H9 (cell line): ENCODE measurements around the gene BLVRB. TPM values are rescaled to one million over a fixed set of nuclear protein-coding genes. Genes with fewer than 3 reads are reported as not detected.

ENCODE experiments used
- DNase-seq: peaks from one replicate; pipeline ENCODE4 v3.0.0-alpha.2; 2017
- H2AFZ ChIP-seq: one replicate; pipeline ENCODE4 v1.6.1; 2013; ENCODE audit warnings: mild to moderate bottlenecking, low read length, control low read depth, moderate library complexity
- H2AK5ac ChIP-seq: 2 replicates; pipeline ENCODE4 v1.6.1; 2013; ENCODE audit warnings: low read length, control low read depth, mixed read lengths; ENCODE audit not compliant: insufficient read length
- H2BK120ac ChIP-seq: one replicate; pipeline ENCODE4 v1.6.1; 2013; ENCODE audit warnings: low read depth, mild to moderate bottlenecking, low read length, control low read depth, inconsistent platforms; ENCODE audit not compliant: poor library complexity, severe bottlenecking
- H2BK12ac ChIP-seq: 2 replicates; pipeline ENCODE4 v1.6.1; 2013; ENCODE audit warnings: low read length, control low read depth, mixed read lengths, low read depth; ENCODE audit not compliant: insufficient read length
- H2BK15ac ChIP-seq: 2 replicates; pipeline ENCODE4 v1.6.1; 2013; ENCODE audit warnings: low read depth, low read length, control low read depth
- H2BK20ac ChIP-seq: one replicate; pipeline ENCODE4 v1.6.1; 2013; ENCODE audit warnings: low read depth, mild to moderate bottlenecking, low read length, control low read depth, inconsistent platforms; ENCODE audit not compliant: poor library complexity, severe bottlenecking
- H2BK5ac ChIP-seq: 2 replicates; pipeline ENCODE4 v1.6.1; 2013; ENCODE audit warnings: low read length, control low read depth, mixed read lengths; ENCODE audit not compliant: insufficient read length
- H3K14ac ChIP-seq: 2 replicates; pipeline ENCODE4 v1.6.1; 2013; ENCODE audit warnings: low read length, control low read depth; ENCODE audit not compliant: insufficient read depth
- H3K18ac ChIP-seq: 2 replicates; pipeline ENCODE4 v1.6.1; 2013; ENCODE audit warnings: low read depth, mild to moderate bottlenecking, mixed read lengths, low read length, control low read depth; ENCODE audit not compliant: insufficient read length
- H3K23ac ChIP-seq: 2 replicates; pipeline ENCODE4 v1.6.1; 2013; ENCODE audit warnings: low read length, control low read depth, mixed read lengths, low read depth; ENCODE audit not compliant: insufficient read length
- H3K23me2 ChIP-seq: 2 replicates; pipeline ENCODE4 v1.6.1; 2013; ENCODE audit warnings: low read depth, mild to moderate bottlenecking, mixed read lengths, low read length, control low read depth; ENCODE audit not compliant: insufficient read length, poor library complexity, severe bottlenecking
- H3K27ac ChIP-seq: 2 replicates; pipeline ENCODE4 v1.5.1; 2013; ENCODE audit warnings: low read length, control low read depth, mixed read lengths, low read depth; ENCODE audit not compliant: insufficient read length
- H3K27me3 ChIP-seq: 2 replicates; pipeline ENCODE4 v1.6.1; 2013; ENCODE audit warnings: low read length, control low read depth, inconsistent platforms; ENCODE audit not compliant: insufficient read depth
- H3K4ac ChIP-seq: 2 replicates; pipeline ENCODE4 v1.6.1; 2013; ENCODE audit warnings: low read depth, mild to moderate bottlenecking, control low read depth, inconsistent platforms, low read length, moderate library complexity
- H3K4me1 ChIP-seq: 2 replicates; pipeline ENCODE4 v1.6.1; 2013; ENCODE audit warnings: low read length, control low read depth, inconsistent platforms; ENCODE audit not compliant: insufficient read depth
- H3K4me2 ChIP-seq: 2 replicates; pipeline ENCODE4 v1.6.1; 2013; ENCODE audit warnings: low read length, control low read depth, mixed read lengths; ENCODE audit not compliant: insufficient read length, insufficient read depth
- H3K56ac ChIP-seq: 2 replicates; pipeline ENCODE4 v1.6.1; 2013; ENCODE audit warnings: low read depth, mild to moderate bottlenecking, mixed read lengths, low read length, control low read depth; ENCODE audit not compliant: insufficient read length
- H3K79me1 ChIP-seq: 2 replicates; pipeline ENCODE4 v1.6.1; 2013; ENCODE audit warnings: low read depth, mild to moderate bottlenecking, moderate library complexity, low read length, control low read depth, inconsistent platforms; ENCODE audit not compliant: insufficient read depth, poor library complexity, severe bottlenecking
- H3K79me2 ChIP-seq: 2 replicates; pipeline ENCODE4 v1.6.1; 2013; ENCODE audit warnings: low read length, control low read depth, inconsistent platforms; ENCODE audit not compliant: insufficient read depth
- H3K9ac ChIP-seq: 2 replicates; pipeline ENCODE4 v1.6.1; 2013; ENCODE audit warnings: low read length, control low read depth, mixed read lengths; ENCODE audit not compliant: insufficient read length; ENCODE audit errors: extremely low read depth
- H3K9me3 ChIP-seq: one replicate; pipeline ENCODE4 v1.6.1; 2013; ENCODE audit warnings: low read depth, low read length, inconsistent platforms; ENCODE audit not compliant: control insufficient read depth
- H3T11ph ChIP-seq: one replicate; pipeline ENCODE4 v1.6.1; 2013; ENCODE audit warnings: mild to moderate bottlenecking, low read length, control low read depth, inconsistent platforms
- H4K20me1 ChIP-seq: one replicate; pipeline ENCODE4 v1.6.1; 2013; ENCODE audit not compliant: control insufficient read depth, insufficient read length, insufficient read depth
- H4K5ac ChIP-seq: 2 replicates; pipeline ENCODE4 v1.6.1; 2013; ENCODE audit warnings: low read depth, mild to moderate bottlenecking, mixed read lengths, low read length, control low read depth; ENCODE audit not compliant: insufficient read length
- H4K8ac ChIP-seq: replicated peaks from 2 replicates; pipeline ENCODE4 v1.6.1; 2013; ENCODE audit warnings: low read length, control low read depth, mixed read lengths, low read depth; ENCODE audit not compliant: insufficient read length
- H4K91ac ChIP-seq: 2 replicates; pipeline ENCODE4 v1.6.1; 2013; ENCODE audit warnings: low read depth, mild to moderate bottlenecking, moderate library complexity, mixed read lengths, low read length, control low read depth; ENCODE audit not compliant: insufficient read length
- H3K27ac Mint-ChIP-seq, 3 experiments: 2 replicates in 2 of 3; 3 replicates in 1 of 3; pipeline ENCODE4 v1.8.0; 2020 to 2021; ENCODE audit warnings: mixed read lengths in 3 of 3, mild to moderate bottlenecking in 1 of 3, moderate library complexity in 1 of 3
- H3K27me3 Mint-ChIP-seq: 2 replicates; pipeline ENCODE4 v1.8.0; 2021; ENCODE audit warnings: low read depth, mild to moderate bottlenecking, moderate library complexity, mixed read lengths
- H3K36me3 Mint-ChIP-seq, 3 experiments: 2 replicates in 2 of 3; 3 replicates in 1 of 3; pipeline ENCODE4 v1.8.0; 2020 to 2021; ENCODE audit warnings: low read depth in 3 of 3, mixed read lengths in 3 of 3; ENCODE audit not compliant: insufficient read depth in 1 of 3
- H3K4me1 Mint-ChIP-seq, 2 experiments: 2 replicates each; pipeline ENCODE4 v1.8.0; 2020; ENCODE audit warnings: mixed read lengths in 2 of 2
- H3K4me3 Mint-ChIP-seq, 2 experiments: 2 replicates in 1 of 2; 3 replicates in 1 of 2; pipeline ENCODE4 v1.8.0; 2020 to 2021; ENCODE audit warnings: mild to moderate bottlenecking in 2 of 2, mixed read lengths in 2 of 2, moderate library complexity in 1 of 2
- H3K9me3 Mint-ChIP-seq, 2 experiments: 2 replicates in 1 of 2; 3 replicates in 1 of 2; pipeline ENCODE4 v1.8.0; 2020; ENCODE audit warnings: mild to moderate bottlenecking in 2 of 2, mixed read lengths in 2 of 2, moderate library complexity in 1 of 2
- CTCF ChIP-seq: fragments of 200-600 bp; sonication (generic); conservative IDR thresholded peaks from 3 replicates; pipeline ENCODE4 v1.8.0; 2021; ENCODE audit warnings: antibody characterized with exemption, mild to moderate bottlenecking
- WGBS: extraction: QIAGEN DNeasy Blood & Tissue Kit; methylation state at CpG from one replicate; pipeline ENCODE4 v1.1.7; 2013; ENCODE audit warnings: missing lambda C conversion rate, low lambda C conversion rate, mixed read lengths; ENCODE audit not compliant: insufficient read length; ENCODE audit errors: extremely low coverage; 5-methylcytosine and 5-hydroxymethylcytosine counted together
- total RNA-seq: library from RNA; stranded (reverse); gene quantifications from 2 replicates; pipeline ENCODE4 v1.2.1, GENCODE V29; 2021

BLVRB gene
- total RNA-seq, 1 experiment from 2014 or later = 27.9 TPM

DNA sequence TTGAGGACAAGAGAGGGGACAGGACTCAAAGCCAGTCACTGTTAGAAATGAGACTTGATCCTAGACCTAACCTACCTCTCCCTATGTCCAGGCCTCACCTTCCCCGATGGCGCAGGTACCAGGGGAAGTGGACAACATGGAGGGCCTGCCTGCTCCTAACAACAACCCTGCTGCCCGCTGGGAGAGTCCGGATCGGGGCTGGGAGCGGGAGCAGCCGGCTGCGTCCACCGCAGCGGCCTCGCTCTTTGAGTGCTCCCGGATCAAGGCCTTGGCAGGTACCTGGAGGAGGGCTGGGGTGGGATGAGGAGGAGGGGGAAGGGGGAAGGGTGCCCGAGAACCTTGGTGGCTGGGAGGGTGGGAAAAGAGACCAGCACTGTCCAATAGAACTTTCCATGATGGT is 7.0 kb upstream of the BLVRB start:
- H3K9me3 Mint-ChIP-seq = no peaks in the 10 kb centered on the region
- H3K4me2 ChIP-seq = no peak overlapping the region
- H4K8ac ChIP-seq = no peak overlapping the region
- H3K79me1 ChIP-seq = no peaks in the 10 kb centered on the region
- no peak overlapping the region for H3K14ac ChIP-seq
- no peak overlapping the region for H3K9ac ChIP-seq
- H2AK5ac ChIP-seq = no peak overlapping the region
- no peak overlapping the region for H2BK12ac ChIP-seq
- H3K27me3 Mint-ChIP-seq = peaks cover 28% of the 10 kb centered on the region
- H3K56ac ChIP-seq = no peak overlapping the region
- H3K18ac ChIP-seq = no peak overlapping the region
- H3K4ac ChIP-seq = no peak overlapping the region
- no peaks in the 10 kb centered on the region for H4K20me1 ChIP-seq
- no peak overlapping the region for H3K27ac ChIP-seq
- H3K23me2 ChIP-seq = no peaks in the 10 kb centered on the region
- no peak overlapping the region for H3T11ph ChIP-seq
- H3K9me3 ChIP-seq = no peaks in the 10 kb centered on the region
- H3K79me2 ChIP-seq = no peaks in the 10 kb centered on the region
- no peak overlapping the region for H2BK20ac ChIP-seq
- no peak overlapping the region for H2AFZ ChIP-seq
- H3K4me1 Mint-ChIP-seq = no peaks in the 10 kb centered on the region
- H3K4me3 Mint-ChIP-seq = no peak overlapping the region
- no peaks in the 10 kb centered on the region for H3K36me3 Mint-ChIP-seq
- H3K4me1 ChIP-seq = no peaks in the 10 kb centered on the region
- no CpG with 5 or more reads among the region's 13 CpGs for WGBS
- no peak overlapping the region for H2BK120ac ChIP-seq
- H4K5ac ChIP-seq = no peak overlapping the region
- H2BK5ac ChIP-seq = no peak overlapping the region
- DNase-seq = no peak
- H4K91ac ChIP-seq = no peak overlapping the region
- H2BK15ac ChIP-seq = no peak overlapping the region
- H3K23ac ChIP-seq = no peak overlapping the region
- no peak for TF ChIP-seq CTCF
- H3K27me3 ChIP-seq = peaks cover 2% of the 10 kb centered on the region; the same call in 1 of the 2 replicates
- no peak overlapping the region for H3K27ac Mint-ChIP-seq
